ENCODE results near the gene SPZ1.
"Not testable (repeated sequence)": the region's sequence is repeated elsewhere in the genome, so short reads cannot be mapped to it uniquely, and the experiment has no call there.

Gene SPZ1

GRCh38 chr5:80319702-80320101, at the start of gene SPZ1:
Gene SPZ1 (plus strand): TSS chr5:80320002. CDS start chr5:80320216, 214 bp downstream.
- no peak for DNase-seq

- not testable (repeated sequence) for DNase-seq
Measured at GRCh38 chr5:80270543-80270942, 49.3 kb upstream of the SPZ1 start.

- DNase-seq = no peak
Measured at GRCh38 chr5:80275347-80275746, 44.5 kb upstream of the SPZ1 start.

DNA sequence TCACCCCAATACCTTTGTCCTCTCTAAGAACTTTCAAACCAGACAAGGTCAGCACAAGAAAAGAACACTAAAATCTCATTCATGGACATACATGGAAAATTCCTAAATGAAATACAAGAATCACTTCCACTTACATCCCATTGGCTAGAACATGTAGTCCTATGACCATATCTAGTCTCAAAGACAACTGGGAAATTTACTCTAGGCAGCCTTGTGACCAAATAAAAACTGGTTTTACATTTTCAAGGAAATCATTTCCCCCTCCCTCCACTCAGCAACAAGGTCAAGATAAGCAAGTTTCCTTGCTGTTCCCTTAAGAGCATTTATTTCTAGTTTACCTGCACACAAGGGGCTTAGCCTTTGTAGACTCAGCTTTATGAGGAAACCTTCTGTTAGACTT, 43.6 kb upstream of the SPZ1 start:
- no peak for DNase-seq

DNA sequence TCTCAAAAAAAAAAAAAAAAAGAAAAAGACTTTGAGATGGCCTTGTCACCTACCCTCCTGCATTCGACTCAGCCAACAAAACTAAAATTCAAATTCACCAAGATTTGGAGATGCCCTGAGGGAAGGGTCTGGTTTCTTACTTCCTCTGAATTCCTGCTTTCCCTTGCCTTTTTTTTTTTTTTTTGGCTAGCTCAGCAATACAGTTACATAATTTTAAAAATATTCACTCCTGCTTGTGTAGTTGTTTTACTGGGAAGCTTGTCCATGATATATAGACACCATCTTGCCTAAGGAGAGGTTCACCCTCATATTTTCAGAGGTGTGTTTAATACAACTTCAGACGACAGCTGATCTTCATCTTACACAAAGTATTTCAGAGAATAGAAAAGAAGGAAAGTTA, 42.6 kb upstream of the SPZ1 start:
- no peak for DNase-seq

DNA sequence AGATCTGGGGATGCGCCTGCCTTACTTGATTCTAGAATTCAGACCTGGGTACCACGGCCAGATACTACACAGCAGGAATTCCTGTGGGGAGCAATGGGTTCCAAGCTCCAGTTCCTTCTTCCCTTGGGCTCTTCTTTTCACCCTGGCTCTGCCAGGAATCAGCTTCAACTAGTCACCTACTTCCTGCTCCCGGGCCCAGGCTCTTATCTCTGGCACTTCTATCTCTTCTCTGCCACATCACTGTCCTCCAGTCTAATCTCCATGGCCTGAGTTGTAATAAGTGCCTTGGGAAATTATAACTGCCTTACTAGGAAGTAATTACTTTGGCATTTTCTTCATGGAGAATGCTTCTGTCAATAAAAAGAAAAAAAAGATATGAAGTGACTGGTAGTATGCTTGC, 37.7 kb upstream of the SPZ1 start:
- DNase-seq = no peak

DNA sequence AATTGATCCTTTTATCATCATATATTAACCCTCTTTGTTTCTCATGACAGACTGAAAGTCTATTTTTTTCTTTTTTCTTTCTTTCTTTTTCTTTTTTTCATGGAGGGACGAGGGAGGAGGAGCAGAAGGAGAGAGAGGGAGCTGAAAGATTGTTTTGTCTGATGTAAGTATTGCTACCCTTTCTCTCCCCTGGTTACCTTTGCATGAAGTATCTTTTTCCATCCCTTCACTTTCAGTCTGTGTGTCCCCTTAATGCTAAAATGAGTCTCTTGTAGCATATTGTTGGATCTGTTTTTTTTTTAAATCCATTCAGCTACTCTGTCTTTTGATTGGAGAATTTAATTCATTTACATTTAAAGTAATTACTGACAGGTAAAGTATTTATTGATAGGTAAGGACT, 36.4 kb upstream of the SPZ1 start:
- no peak for DNase-seq

DNA sequence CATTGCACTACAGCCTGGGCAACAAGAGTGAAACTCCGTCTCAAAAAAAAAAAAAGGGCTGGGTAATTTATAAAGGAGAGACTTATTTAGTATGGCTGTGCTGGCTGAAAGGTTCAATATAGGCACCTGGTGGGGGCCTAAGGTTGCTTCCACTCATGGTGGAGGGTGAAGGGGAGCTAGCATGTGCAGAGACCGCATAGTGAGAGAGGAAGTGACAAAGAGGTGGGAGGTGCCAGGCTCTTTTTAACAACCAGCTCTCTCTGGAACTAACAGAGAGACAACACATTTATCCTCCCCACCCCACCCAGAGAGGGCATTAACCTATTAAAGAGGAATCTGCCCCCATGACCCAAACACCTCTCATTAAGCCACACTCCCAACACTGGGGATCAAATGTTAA, 35.1 kb upstream of the SPZ1 start:
- DNase-seq = no peak

GRCh38 chr5:80288177-80288576, 31.6 kb upstream of the SPZ1 start:
- no peak for DNase-seq

DNA sequence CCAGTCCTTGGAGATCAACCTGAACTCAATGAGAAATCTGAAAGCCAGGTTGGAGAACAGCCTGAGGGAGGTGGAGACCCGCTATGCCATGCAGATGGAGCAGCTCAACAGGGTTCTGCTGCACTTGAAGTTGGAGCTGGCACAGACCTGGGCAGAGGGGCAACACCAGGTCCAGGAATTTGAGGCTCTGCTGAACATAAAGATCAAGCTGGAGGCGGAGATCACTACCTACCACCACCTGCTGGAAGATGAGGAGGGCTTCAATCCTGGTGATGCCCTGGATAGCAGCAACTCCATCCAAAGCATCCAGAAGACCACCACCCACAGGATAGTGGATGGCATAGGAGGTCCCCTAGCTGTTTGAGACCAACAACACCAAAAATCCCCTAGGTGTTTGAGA, 30.5 kb upstream of the SPZ1 start:
- no peak for DNase-seq

- DNase-seq = no peak
Measured at GRCh38 chr5:80291761-80292160, 28.0 kb upstream of the SPZ1 start.

GRCh38 chr5:80296121-80296520, 23.7 kb upstream of the SPZ1 start:
- no peak for DNase-seq

- no peak for DNase-seq
Measured at GRCh38 chr5:80299601-80300000, 20.2 kb upstream of the SPZ1 start.

DNA sequence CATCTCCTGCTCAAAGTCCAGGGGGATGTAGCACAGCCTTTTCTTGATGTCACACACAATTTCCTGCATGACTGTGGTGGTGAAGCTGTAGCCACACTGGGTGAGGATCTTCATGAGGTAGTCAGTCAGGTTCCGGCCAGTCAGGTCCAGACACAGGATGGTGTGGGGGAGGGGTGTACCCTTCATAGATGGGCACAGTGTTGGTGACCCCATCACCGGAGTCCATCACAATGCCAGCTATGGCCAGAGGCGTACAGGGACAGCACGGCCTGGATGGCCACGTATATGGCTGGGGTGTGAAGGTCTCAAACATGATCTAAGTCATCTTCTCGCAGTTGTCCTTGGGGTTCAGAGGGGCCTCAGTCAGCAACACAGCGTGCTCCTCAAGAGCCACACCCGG, 19.7 kb upstream of the SPZ1 start:
- no peak for DNase-seq

DNA sequence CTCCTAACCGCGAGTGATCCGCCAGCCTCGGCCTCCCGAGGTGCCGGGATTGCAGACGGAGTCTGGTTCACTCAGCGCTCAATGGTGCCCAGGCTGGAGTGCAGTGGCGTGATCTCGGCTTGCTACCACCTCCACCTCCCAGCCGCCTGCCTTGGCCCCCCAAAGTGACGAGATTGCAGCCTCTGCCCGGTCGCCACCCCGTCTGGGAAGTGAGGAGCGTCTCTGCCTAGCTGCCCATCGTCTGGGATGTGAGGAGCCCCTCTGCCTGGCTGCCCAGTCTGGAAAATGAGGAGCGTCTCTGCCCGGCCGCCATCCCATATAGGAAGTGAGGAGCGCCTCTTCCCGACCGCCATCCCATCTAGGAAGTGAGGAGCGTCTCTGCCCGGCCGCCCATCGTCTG, 19.0 kb upstream of the SPZ1 start:
- DNase-seq = not testable (repeated sequence)

- DNase-seq = not testable (repeated sequence)
Measured at GRCh38 chr5:80301342-80301741, 18.5 kb upstream of the SPZ1 start.

DNA sequence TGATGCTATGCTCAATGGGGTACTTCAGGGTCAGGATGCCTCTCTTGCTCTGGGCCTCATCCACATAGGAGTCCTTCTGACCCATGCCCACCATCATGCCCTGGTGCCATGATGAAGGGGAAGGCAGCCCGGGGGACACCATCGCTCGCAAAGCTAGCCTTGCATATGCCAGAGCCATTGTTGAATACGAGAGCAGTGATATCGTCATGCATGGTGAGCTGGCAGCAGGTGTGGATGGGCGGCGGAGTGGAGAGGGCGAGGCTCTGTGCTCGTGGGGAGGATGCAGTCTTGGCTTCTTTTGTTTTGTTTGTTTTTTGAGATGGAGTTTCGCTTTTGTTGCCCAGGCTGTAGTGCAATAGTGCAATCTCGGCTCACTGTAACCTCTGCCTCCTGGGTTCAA, 17.2 kb upstream of the SPZ1 start:
- DNase-seq = no peak

DNA sequence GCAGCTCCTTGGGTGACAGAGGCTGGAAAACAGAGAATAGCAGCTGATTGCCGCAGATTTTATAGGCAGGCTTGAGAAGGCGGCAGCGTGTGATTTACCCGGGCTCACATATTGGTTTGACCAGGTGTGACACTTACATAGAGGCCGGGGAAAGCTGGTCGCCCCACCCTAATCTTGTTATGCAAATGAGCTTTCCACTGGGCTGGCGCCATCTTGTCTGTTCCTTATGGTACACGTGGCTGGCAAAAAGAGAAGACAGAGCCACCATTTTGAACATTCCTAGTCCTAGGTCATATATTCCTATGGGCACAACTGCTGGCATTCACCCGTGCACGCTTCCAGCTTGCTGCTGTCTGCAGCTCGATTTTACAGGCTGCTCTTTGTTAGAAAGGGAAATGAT, 11.3 kb upstream of the SPZ1 start:
- no peak for DNase-seq

GRCh38 chr5:80309871-80310665, 9.7 kb upstream of the SPZ1 start:
- no peak for DNase-seq

- DNase-seq = no peak
Measured at GRCh38 chr5:80315244-80315643, 4.6 kb upstream of the SPZ1 start.

- DNase-seq = no peak
Measured at GRCh38 chr5:80318212-80318611, 1.6 kb upstream of the SPZ1 start.

GRCh38 chr5:80324912-80325311, 5.1 kb downstream of the SPZ1 start:
- no peak for DNase-seq

GRCh38 chr5:80326468-80326867, 6.7 kb downstream of the SPZ1 start:
- DNase-seq = no peak

- DNase-seq = no peak
Measured at GRCh38 chr5:80337379-80337778, 17.6 kb downstream of the SPZ1 start.

GRCh38 chr5:80339116-80339515, 19.3 kb downstream of the SPZ1 start:
- no peak for DNase-seq
